H1 (cell line): ENCODE measurements around the gene KMT2A. TPM values are rescaled to one million over a fixed set of nuclear protein-coding genes. Genes with fewer than 3 reads are reported as not detected.
A peak's percentile ranks its signal among the peaks of the same experiment; 100 is the strongest.

Source experiments
- CTCF ChIA-PET: fragments of 300-600 bp; sonication (Branson Sonifier 250); formaldehyde crosslinking; loops from one replicate; lab custom pipeline; 2021; ENCODE audit not compliant: partially characterized antibody; lab: Charles Lee
- POLR2A ChIA-PET: fragments of 300-600 bp; sonication (Branson Sonifier 250); formaldehyde crosslinking; loops from one replicate; lab custom pipeline; 2021; ENCODE audit warnings: inconsistent platforms; ENCODE audit not compliant: partially characterized antibody; lab: Charles Lee
- DNase-seq, 2 experiments: peaks; one replicate each; pipeline versions ENCODE4 v3.0.0 to v3.0.0-alpha.2; 2010 to 2022; ENCODE audit warnings: low spot score in 2 of 2, low read depth in 1 of 2, mixed read lengths in 1 of 2
- FAIRE-seq: peaks from 2 replicates; lab custom pipeline; 2011; peaks lifted over from hg19 to GRCh38; lab: Jason Lieb, UNC
- H2AFZ ChIP-seq: 2 replicates; pipeline ENCODE4 v1.8.1; 2012; ENCODE audit warnings: low read length, inconsistent platforms
- H2AK5ac ChIP-seq: 2 replicates; pipeline ENCODE4 v1.6.1; 2013; ENCODE audit warnings: low read depth, low read length
- H2BK120ac ChIP-seq: replicated peaks from 2 replicates; pipeline ENCODE3; 2013; ENCODE audit warnings: low read depth, low read length, inconsistent platforms
- H2BK12ac ChIP-seq: 2 replicates; pipeline ENCODE4 v1.6.1; 2013; ENCODE audit warnings: low read depth, low read length
- H2BK15ac ChIP-seq: 2 replicates; pipeline ENCODE4 v1.6.1; 2013; ENCODE audit warnings: low read length
- H2BK20ac ChIP-seq: 2 replicates; pipeline ENCODE4 v1.6.1; 2013; ENCODE audit warnings: low read length
- H2BK5ac ChIP-seq: 2 replicates; pipeline ENCODE4 v1.6.1; 2013; ENCODE audit warnings: low read depth, low read length
- H3K14ac ChIP-seq: 2 replicates; pipeline ENCODE4 v1.6.1; 2013; ENCODE audit warnings: inconsistent platforms; ENCODE audit not compliant: insufficient read length
- H3K18ac ChIP-seq: 2 replicates; pipeline ENCODE4 v1.6.1; 2013; ENCODE audit warnings: low read length; ENCODE audit errors: extremely low read depth
- H3K23ac ChIP-seq: 2 replicates; pipeline ENCODE4 v1.6.1; 2013; ENCODE audit warnings: inconsistent platforms; ENCODE audit not compliant: insufficient read length
- H3K23me2 ChIP-seq: 2 replicates; pipeline ENCODE4 v1.6.1; 2013; ENCODE audit warnings: low read depth, low read length
- H3K27ac ChIP-seq: 2 replicates; pipeline ENCODE4 v1.6.1; 2011; ENCODE audit warnings: low read depth, low read length, inconsistent platforms
- H3K27me3 ChIP-seq, 4 experiments: replicated peaks in 1 of 4; 1 replicate in 1 of 4; 2 replicates in 3 of 4; pipeline versions ENCODE4 v1.6.1 to v1.8.1; 2011 to 2013; ENCODE audit warnings: low read length in 3 of 4, mild to moderate bottlenecking in 3 of 4, inconsistent platforms in 2 of 4, mixed read lengths in 2 of 4, moderate library complexity in 1 of 4; ENCODE audit not compliant: control insufficient read depth in 3 of 4, insufficient read depth in 3 of 4; ENCODE audit errors: extremely low read depth in 1 of 4
- H3K36me3 ChIP-seq, 4 experiments: 2 replicates each; pipeline versions ENCODE4 v1.6.1 to v1.8.1; 2011 to 2013; ENCODE audit warnings: mild to moderate bottlenecking in 4 of 4, low read length in 3 of 4, moderate library complexity in 2 of 4, control low read depth in 1 of 4, inconsistent platforms in 1 of 4; ENCODE audit not compliant: insufficient read depth in 4 of 4, control insufficient read depth in 2 of 4
- H3K4ac ChIP-seq: replicated peaks from 2 replicates; pipeline ENCODE3; 2013; ENCODE audit warnings: low read length, low read depth, mixed read lengths, inconsistent platforms; ENCODE audit not compliant: insufficient read length
- H3K4me1 ChIP-seq, 4 experiments: replicated peaks in 1 of 4; 1 replicate in 1 of 4; 2 replicates in 3 of 4; pipeline versions ENCODE4 v1.6.1 to v1.8.1; 2011 to 2013; ENCODE audit warnings: low read length in 3 of 4, inconsistent platforms in 2 of 4, mixed read lengths in 1 of 4; ENCODE audit not compliant: insufficient read depth in 4 of 4, control insufficient read depth in 3 of 4
- H3K4me2 ChIP-seq, 2 experiments: 2 replicates each; pipeline versions ENCODE4 v1.6.1 to v1.8.1; 2011 to 2013; ENCODE audit warnings: low read depth in 2 of 2, low read length in 2 of 2, control low read depth in 1 of 2, inconsistent platforms in 1 of 2, mild to moderate bottlenecking in 1 of 2; ENCODE audit not compliant: insufficient read depth in 1 of 2
- H3K4me3 ChIP-seq, 4 experiments: fragments of 200-600, 300-600 bp in 1 of 4; sonication (generic), shearing (Covaris generic), sonication (Bioruptor Twin) in 1 of 4; 2 replicates each; pipeline versions ENCODE4 v1.5.1 to v1.8.1; 2011 to 2016; ENCODE audit warnings: low read length in 4 of 4, low read depth in 3 of 4, control low read depth in 2 of 4, inconsistent platforms in 2 of 4, mild to moderate bottlenecking in 2 of 4, mixed read lengths in 1 of 4, moderate library complexity in 1 of 4; ENCODE audit not compliant: insufficient read depth in 2 of 4; ENCODE audit errors: extremely low read depth in 1 of 4
- H3K56ac ChIP-seq: replicated peaks from 2 replicates; pipeline ENCODE3; 2013; ENCODE audit warnings: low read depth, mild to moderate bottlenecking, mixed read lengths, low read length, inconsistent platforms; ENCODE audit not compliant: insufficient read length
- H3K79me1 ChIP-seq: 2 replicates; pipeline ENCODE4 v1.6.1; 2013; ENCODE audit warnings: low read depth, low read length, control low read depth
- H3K79me2 ChIP-seq, 2 experiments: 2 replicates each; pipeline versions ENCODE4 v1.6.1 to v1.8.1; 2012 to 2013; ENCODE audit warnings: low read length in 2 of 2, mild to moderate bottlenecking in 2 of 2, inconsistent platforms in 1 of 2; ENCODE audit not compliant: insufficient read depth in 2 of 2, control insufficient read depth in 1 of 2
- H3K9ac ChIP-seq, 4 experiments: replicated peaks in 1 of 4; 1 replicate in 1 of 4; 2 replicates in 3 of 4; pipeline versions ENCODE4 v1.6.1 to v1.8.1; 2011 to 2013; ENCODE audit warnings: low read depth in 3 of 4, low read length in 3 of 4, control low read depth in 2 of 4, mild to moderate bottlenecking in 2 of 4, moderate library complexity in 2 of 4, inconsistent platforms in 1 of 4; ENCODE audit errors: extremely low read depth in 1 of 4
- H3K9me3 ChIP-seq, 2 experiments: 2 replicates each; pipeline versions ENCODE4 v1.6.1 to v1.8.1; 2012 to 2013; ENCODE audit warnings: mild to moderate bottlenecking in 2 of 2, moderate library complexity in 2 of 2, control low read depth in 1 of 2, inconsistent platforms in 1 of 2, low read depth in 1 of 2, low read length in 1 of 2, mixed read lengths in 1 of 2; ENCODE audit not compliant: insufficient read depth in 2 of 2
- H4K20me1 ChIP-seq, 2 experiments: replicated peaks in 1 of 2; 2 replicates each; pipeline versions ENCODE3 to v1.8.1; 2011 to 2013; ENCODE audit warnings: inconsistent platforms in 2 of 2, low read length in 2 of 2, mild to moderate bottlenecking in 1 of 2; ENCODE audit not compliant: insufficient read depth in 2 of 2, control insufficient read depth in 1 of 2
- H4K5ac ChIP-seq: 2 replicates; pipeline ENCODE4 v1.6.1; 2013; ENCODE audit warnings: low read length, low read depth, mixed read lengths, inconsistent platforms; ENCODE audit not compliant: insufficient read length
- H4K8ac ChIP-seq: 2 replicates; pipeline ENCODE4 v1.8.0; 2013; ENCODE audit warnings: mild to moderate bottlenecking, moderate library complexity, low read length, inconsistent platforms; ENCODE audit not compliant: insufficient read depth; ENCODE audit errors: extremely low read depth
- H4K91ac ChIP-seq: replicated peaks from 2 replicates; pipeline ENCODE3; 2013; ENCODE audit warnings: low read length, mixed read lengths, inconsistent platforms; ENCODE audit not compliant: insufficient read length
- ATF3 ChIP-seq: IDR thresholded peaks from 2 replicates; pipeline ENCODE4 v1.6.1; 2011; ENCODE audit warnings: low read depth, mild to moderate bottlenecking, low read length; ENCODE audit not compliant: insufficient read depth
- GTF2F1 ChIP-seq: IDR thresholded peaks from 2 replicates; pipeline ENCODE4 v1.6.1; 2012; ENCODE audit warnings: low read depth, low read length, improper control_type of control experiment, borderline replicate concordance
- KDM4A ChIP-seq: IDR thresholded peaks from one replicate; pipeline ENCODE4 v1.7.1; 2012; ENCODE audit warnings: low read depth, mild to moderate bottlenecking, moderate library complexity, low read length, inconsistent platforms; ENCODE audit not compliant: severe bottlenecking
- PHF8 ChIP-seq: fragments of 200-600 bp; sonication (generic); conservative IDR thresholded peaks from 2 replicates; pipeline ENCODE4 v1.7.1; 2012; ENCODE audit warnings: low read depth, mild to moderate bottlenecking, inconsistent platforms, low read length, moderate library complexity
- POLR2A ChIP-seq, 2 experiments: IDR thresholded peaks; 1 replicate in 1 of 2; 2 replicates in 1 of 2; pipeline ENCODE4 v1.6.1; 2011; ENCODE audit warnings: low read depth in 2 of 2, low read length in 2 of 2, mild to moderate bottlenecking in 2 of 2; ENCODE audit errors: control extremely low read depth in 1 of 2
- SAP30 ChIP-seq: fragments of 300-600 bp; sonication (generic); IDR thresholded peaks from 2 replicates; pipeline ENCODE4 v1.7.1; 2012; ENCODE audit warnings: low read length, moderate library complexity, mild to moderate bottlenecking, inconsistent platforms; ENCODE audit not compliant: insufficient read depth, insufficient replicate concordance
- SP2 ChIP-seq: IDR thresholded peaks from 2 replicates; pipeline ENCODE4 v1.6.1; 2012; ENCODE audit warnings: mild to moderate bottlenecking, low read length, inconsistent platforms
- TAF1 ChIP-seq: IDR thresholded peaks from 2 replicates; pipeline ENCODE4 v1.6.1; 2011; ENCODE audit warnings: mild to moderate bottlenecking, low read depth, low read length
- WGBS, 2 experiments: shearing (Covaris generic) in 1 of 2; methylation state at CpG; one replicate each; pipeline versions ENCODE4 v1.1.6 to v1.1.7; 2013 to 2015; ENCODE audit warnings: low lambda C conversion rate in 2 of 2, mixed read lengths in 2 of 2, inconsistent platforms in 1 of 2, low coverage in 1 of 2, missing lambda C conversion rate in 1 of 2; ENCODE audit not compliant: insufficient replicate concordance in 2 of 2, insufficient coverage in 1 of 2, insufficient read length in 1 of 2; ENCODE audit errors: extremely low coverage in 1 of 2, missing lambda C conversion rate in 1 of 2; 5-methylcytosine and 5-hydroxymethylcytosine counted together
- polyA plus RNA-seq, 7 experiments: library from polyadenylated mRNA; depleted of rRNA in 3 of 7; stranded (reverse) in 5 of 7; unstranded in 2 of 7; fragments of >200 nt in 5 of 7; fragments of 200-250 nt in 2 of 7; gene quantifications; 1 replicate in 5 of 7; 2 replicates in 1 of 7; 4 replicates in 1 of 7; pipeline versions ENCODE4 v1.2.1 to v1.2.3, GENCODE V29; 2011 to 2013; ENCODE audit warnings: missing spikeins in 2 of 7, mixed read lengths in 2 of 7
- total RNA-seq: library from RNA; stranded (reverse); fragmentation: NEBNext Ultra II Directional; extraction: Animal tissue kit (Norgen Biotek cat#: 25700); gene quantifications from 2 replicates; pipeline ENCODE4 v1.2.1, GENCODE V29; 2021

Gene KMT2A
- total and polyA plus RNA-seq, 2 of the 8 experiments (the other 6 are each of a cell fraction or from before 2014, with no cell fraction given) = 35.9 to 62.1 TPM

GRCh38 chr11:118436639-118437207 lies 431 bp downstream of the KMT2A start:
- peak overlapping the region; percentile 57; the same call in 1 of the 2 replicates for H2BK5ac ChIP-seq
- H2BK120ac ChIP-seq = no peak overlapping the region
- H2BK20ac ChIP-seq = no peak overlapping the region
- TF ChIP-seq GTF2F1 (no peak), SAP30 (no peak), TAF1 (no peak), SP2 (no peak), ATF3 (no peak), POLR2A (IDR thresholded peaks at IDR 0.05; ENCODE audit: control extremely low read depth in 1 of 2, low read depth in 2 of 2, low read length in 2 of 2) (peak in 1 of 2 experiments; percentile 25; a peak in 1 of 3 replicates), KDM4A (peak; percentile 55), PHF8 (peak; percentile 21)
- DNase-seq (peak in 1 of 2 experiments; percentile 64), FAIRE-seq (no peak)
- no peak overlapping the region for H2BK15ac ChIP-seq
- no peak overlapping the region for H3K4ac ChIP-seq
- peaks cover 0 to 3% (median 0%) of the 10 kb centered on the region in 4 experiments; a peak in 1 of 8 replicates for H3K36me3 ChIP-seq
- POLR2A ChIA-PET = interaction anchor here (1.0 to 2.9 kb wide), 9 partner anchors 7 to 34 kb away, joined by 3 to 16 read pairs (median 6); partner anchors contain the start of gene ATP5MG
- peak overlapping the region; percentile 17 for H3K56ac ChIP-seq
- H2BK12ac ChIP-seq = no peak overlapping the region
- H3K23ac ChIP-seq = no peak overlapping the region
- H3K27ac ChIP-seq = peak overlapping the region; percentile 65
- H2AK5ac ChIP-seq = no peak overlapping the region
- H3K18ac ChIP-seq = peak overlapping the region; percentile 54; the same call in 1 of the 2 replicates
- no peak overlapping the region for H2AFZ ChIP-seq
- peaks cover 23% of the 10 kb centered on the region for H3K23me2 ChIP-seq
- H3K4me2 ChIP-seq = peak overlapping the region; percentile 84 to 85
- CTCF ChIA-PET = no interaction called here
- no peak overlapping the region for H3K14ac ChIP-seq
- no peak overlapping the region for H4K91ac ChIP-seq
- no peaks in the 10 kb centered on the region for H3K9me3 ChIP-seq
- H3K79me2 ChIP-seq = peaks cover 25 to 52% of the 10 kb centered on the region in 2 experiments
- no peaks in the 10 kb centered on the region for H3K27me3 ChIP-seq
- H3K4me3 ChIP-seq = peak overlapping the region; percentile 68 to 91 (median 80)
- no peaks in the 10 kb centered on the region; the same call in 1 of the 2 replicates for H3K79me1 ChIP-seq
- H4K20me1 ChIP-seq = peaks cover 25 to 26% of the 10 kb centered on the region in 2 experiments
- peaks cover 0 to 18% (median 4%) of the 10 kb centered on the region in 4 experiments; a peak in 6 of 7 replicates for H3K4me1 ChIP-seq
- H4K8ac ChIP-seq = peak overlapping the region; percentile 76
- H4K5ac ChIP-seq = peak overlapping the region; percentile 62
- no CpG with 5 or more reads among the region's 55 CpGs for WGBS, 2 experiments
- peak overlapping the region; percentile 52 to 94 (median 72); a peak in 5 of 7 replicates for H3K9ac ChIP-seq
